GM18517 (cell line): Measurements from ENCODE around the gene SART1.
"Not testable (repeated sequence)": the region's sequence is repeated elsewhere in the genome, so short reads cannot be mapped to it uniquely, and the experiment has no call there.

ENCODE experiments used
- ATAC-seq: cut with Tn5 transposase; IDR thresholded peaks from one replicate; pipeline ENCODE4 v1.9.1; 2021; ENCODE audit warnings: mild to moderate bottlenecking, moderate library complexity; ENCODE audit not compliant: unreplicated experiment

SART1 gene

GRCh38 chr11:65988791-65989592 lies 27.5 kb downstream of the SART1 start:
- ATAC-seq, result peak; percentile 90

- ATAC-seq, result no peak
Observed at GRCh38 chr11:65992056-65992455, 30.5 kb downstream of the SART1 start.

- no peak for ATAC-seq
Observed at GRCh38 chr11:65997286-65997685, 35.8 kb downstream of the SART1 start.

GRCh38 chr11:66001942-66002647 lies 40.6 kb downstream of the SART1 start, which contains the start of the genes BANF1 and EIF1AD:
Gene BANF1, plus strand, starts transcription at chr11:66002503. Its CDS starts 748 bp downstream, at chr11:66003251.
Gene EIF1AD, minus strand, starts transcription at chr11:66002157. Its CDS starts 1,768 bp downstream, at chr11:66000389.
- peak; percentile 75 for ATAC-seq

- peak; percentile 21 for ATAC-seq
Observed at GRCh38 chr11:66002648-66003225, 41.2 kb downstream of the SART1 start.

GRCh38 chr11:66003291-66003690 lies 41.8 kb downstream of the SART1 start:
- ATAC-seq, result no peak

GRCh38 chr11:66004186-66004585 lies 42.7 kb downstream of the SART1 start:
- ATAC-seq, result no peak

GRCh38 chr11:66006134-66006890 lies 44.8 kb downstream of the SART1 start:
- ATAC-seq, result no peak

GRCh38 chr11:66006891-66007176 lies 45.3 kb downstream of the SART1 start:
- no peak for ATAC-seq

GRCh38 chr11:66007201-66007634 lies 45.7 kb downstream of the SART1 start:
- ATAC-seq, result no peak

- ATAC-seq, result no peak
Observed at GRCh38 chr11:66008095-66008467, 46.5 kb downstream of the SART1 start.

GRCh38 chr11:66008468-66009101 lies 47.1 kb downstream of the SART1 start:
- no peak for ATAC-seq

- ATAC-seq, result not testable (repeated sequence)
Observed at GRCh38 chr11:66010036-66010435, 48.5 kb downstream of the SART1 start.

- no peak for ATAC-seq
Observed at GRCh38 chr11:66011239-66011784, 49.8 kb downstream of the SART1 start.

GRCh38 chr11:66011785-66012303 lies 50.3 kb downstream of the SART1 start, which contains the start of gene CST6:
Gene CST6, plus strand, starts transcription at chr11:66012008. Its CDS starts 37 bp downstream, at chr11:66012045.
- ATAC-seq, result no peak

- ATAC-seq, result no peak
Observed at GRCh38 chr11:66012371-66012945, 50.9 kb downstream of the SART1 start.

GRCh38 chr11:66012946-66013761 lies 51.6 kb downstream of the SART1 start:
- no peak for ATAC-seq

GRCh38 chr11:66013762-66014100 lies 52.2 kb downstream of the SART1 start:
- ATAC-seq, result no peak
